ENCODE results near the gene CAPZA3.

GRCh38 chr12:18752280-18752920 is 14.5 kb downstream of the CAPZA3 start:
- TF ChIP-seq CTCF (conservative IDR thresholded peaks at IDR 0.05; ENCODE audit: low read depth in 2 of 2) (no peak), POLR2AphosphoS5 (IDR thresholded peaks at IDR 0.05; ENCODE audit: low read depth) (no peak), EZH2 (IDR thresholded peaks at IDR 0.05; ENCODE audit: low read depth, unreplicated experiment) (no peak), EZH2phosphoT487 (IDR thresholded peaks at IDR 0.05; ENCODE audit: unreplicated experiment) (no peak), CREB1 (CRISPR knock-in tag; IDR thresholded peaks at IDR 0.05; ENCODE audit: low read depth) (no peak), REST (IDR thresholded peaks at IDR 0.05; ENCODE audit: unreplicated experiment) (no peak), NANOG (IDR thresholded peaks at IDR 0.05; ENCODE audit: borderline replicate concordance) (no peak), ZNF462 (CRISPR knock-in tag; IDR thresholded peaks at IDR 0.05) (peak; percentile 86), JUNB (IDR thresholded peaks at IDR 0.05; ENCODE audit: unreplicated experiment) (no peak), ZNF331 (CRISPR knock-in tag; IDR thresholded peaks at IDR 0.05; ENCODE audit: low read depth) (no peak), STAT1 (IDR thresholded peaks at IDR 0.05; ENCODE audit: unreplicated experiment) (no peak), ETS1 (IDR thresholded peaks at IDR 0.05) (no peak)
